ENCODE data around the gene UBTD2. TPM values are rescaled to one million over a fixed set of nuclear protein-coding genes. Genes with fewer than 3 reads are reported as not detected.

The UBTD2 gene
- polyA plus RNA-seq, 1 donor from 2014 or later: 89.9 TPM

GRCh38 chr5:172187118-172188032, 96.2 kb downstream of the UBTD2 start:
- H4K20me1 ChIP-seq (ENCODE audit: insufficient read depth): no peaks in the 10 kb centered on the region
- H3K4me2 ChIP-seq (ENCODE audit: low read length): peak overlapping the region; percentile 70
- H3K9me2 ChIP-seq (ENCODE audit: insufficient read depth, low read length): no peaks in the 10 kb centered on the region
- H3K4me3 ChIP-seq (ENCODE audit: low read length): peak overlapping the region; percentile 97
- H3K9ac ChIP-seq (ENCODE audit: low read length): peak overlapping the region; percentile 66
- peak overlapping the region; percentile 12 for H3K27ac ChIP-seq (ENCODE audit: low read length)
- H2AFZ ChIP-seq (ENCODE audit: low read depth, low read length): peak overlapping the region; percentile 83
- H3K79me2 ChIP-seq (replicated peaks; ENCODE audit: insufficient read depth, low read length): no peaks in the 10 kb centered on the region
- peaks cover 13% of the 10 kb centered on the region for H3K27me3 ChIP-seq (ENCODE audit: insufficient read depth, low read depth, low read length)
- H3K9me3 ChIP-seq (ENCODE audit: low read length): no peaks in the 10 kb centered on the region
- TF ChIP-seq MXI1 (conservative IDR thresholded peaks at IDR 0.05; ENCODE audit: poor library complexity, severe bottlenecking) (no peak), POLR2AphosphoS5 (IDR thresholded peaks at IDR 0.05) (no peak), TAF1 (IDR thresholded peaks at IDR 0.05; ENCODE audit: low read depth) (no peak)
- no peaks in the 10 kb centered on the region for H3F3A ChIP-seq (ENCODE audit: insufficient read depth, low read length, poor library complexity, severe bottlenecking)
- H3K36me3 ChIP-seq (ENCODE audit: insufficient read depth, low read length): no peaks in the 10 kb centered on the region

- no peaks in the 10 kb centered on the region for H3F3A ChIP-seq (ENCODE audit: insufficient read depth, low read length, poor library complexity, severe bottlenecking)
- H3K9me3 ChIP-seq (ENCODE audit: low read length): no peaks in the 10 kb centered on the region
- no peak overlapping the region for H3K4me2 ChIP-seq (ENCODE audit: low read length)
- H4K20me1 ChIP-seq (ENCODE audit: insufficient read depth): no peaks in the 10 kb centered on the region
- H2AFZ ChIP-seq (ENCODE audit: low read depth, low read length): no peak overlapping the region
- TF ChIP-seq EP300 (conservative IDR thresholded peaks at IDR 0.05; ENCODE audit: poor library complexity, severe bottlenecking) (no peak), CTCF (IDR thresholded peaks at IDR 0.05; ENCODE audit: poor library complexity, severe bottlenecking) (no peak), TAF1 (IDR thresholded peaks at IDR 0.05; ENCODE audit: low read depth) (no peak), RAD21 (conservative IDR thresholded peaks at IDR 0.05) (no peak), MXI1 (conservative IDR thresholded peaks at IDR 0.05; ENCODE audit: poor library complexity, severe bottlenecking) (no peak), EZH2 (IDR thresholded peaks at IDR 0.05; ENCODE audit: borderline replicate concordance, insufficient read depth, low read length, poor library complexity, severe bottlenecking) (no peak), REST (IDR thresholded peaks at IDR 0.05; ENCODE audit: borderline replicate concordance) (no peak), POLR2AphosphoS5 (IDR thresholded peaks at IDR 0.05) (no peak)
- H3K36me3 ChIP-seq (ENCODE audit: insufficient read depth, low read length): no peaks in the 10 kb centered on the region
- no peaks in the 10 kb centered on the region for H3K79me2 ChIP-seq (replicated peaks; ENCODE audit: insufficient read depth, low read length)
- no peak overlapping the region for H3K27ac ChIP-seq (ENCODE audit: low read length)
- H3K9ac ChIP-seq (ENCODE audit: low read length): no peak overlapping the region
- H3K27me3 ChIP-seq (ENCODE audit: insufficient read depth, low read depth, low read length): peaks cover 13% of the 10 kb centered on the region
- H3K4me3 ChIP-seq (ENCODE audit: low read length): peak overlapping the region; percentile 97
- no peaks in the 10 kb centered on the region for H3K9me2 ChIP-seq (ENCODE audit: insufficient read depth, low read length)
Measured at GRCh38 chr5:172186114-172186695, 97.4 kb downstream of the UBTD2 start.
